Measurements from ENCODE around the gene DGKZ. TPM values are rescaled to one million over a fixed set of nuclear protein-coding genes. Genes with fewer than 3 reads are reported as not detected.
A peak's percentile ranks its signal among the peaks of the same experiment; 100 is the strongest.

The DGKZ gene
- total RNA-seq, 1 donor from 2014 or later, result 69.6 TPM

DNA sequence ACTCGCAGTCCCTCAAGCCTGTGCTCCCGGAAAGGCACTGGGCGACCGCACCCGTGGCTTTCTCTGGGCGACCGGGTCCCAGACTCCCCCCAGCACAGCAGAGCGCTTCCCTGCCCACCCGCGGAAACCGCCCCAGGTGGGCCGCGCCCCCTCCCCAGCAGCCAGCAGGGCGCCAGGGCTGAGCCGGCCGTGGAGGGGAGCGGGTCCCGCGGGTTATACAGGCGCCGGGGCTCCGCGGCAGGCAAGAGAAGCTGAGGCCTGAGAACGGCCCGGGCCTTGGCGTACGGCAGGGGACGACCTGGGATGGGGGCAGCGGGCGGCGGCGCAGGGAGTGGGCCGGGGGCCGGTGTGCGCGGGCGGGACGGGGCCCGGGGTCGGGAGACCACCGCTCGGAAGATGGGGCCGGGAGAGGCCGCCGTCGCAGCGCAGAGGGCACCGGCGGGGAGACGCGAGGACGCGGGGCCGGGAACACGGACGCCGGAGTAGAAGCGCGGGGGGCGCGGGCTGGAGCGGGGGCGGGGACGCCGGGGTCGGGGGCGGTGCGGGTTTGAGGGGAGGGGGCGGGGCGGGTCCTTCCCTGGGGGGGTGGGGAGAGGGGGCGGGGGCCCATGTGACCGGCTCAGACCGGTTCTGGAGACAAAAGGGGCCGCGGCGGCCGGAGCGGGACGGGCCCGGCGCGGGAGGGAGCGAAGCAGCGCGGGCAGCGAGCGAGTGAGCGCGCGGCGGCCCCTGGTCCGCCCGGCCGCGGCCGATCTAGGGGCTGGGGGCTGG, 34.0 kb downstream of the DGKZ start, which contains the start of gene MDK:
Gene MDK, plus strand, starts transcription at position 622 of the 771 bp plus-strand sequence. CDS start 389 bp downstream, outside the sequence.
- Histone ChIP-seq H3K36me3 (ENCODE audit: control insufficient read depth, insufficient read depth, low read length) (no peaks in the 10 kb centered on the region), H3K27me3 (ENCODE audit: control insufficient read depth, insufficient read depth, low read length) (no peaks in the 10 kb centered on the region), H3K4me3 (ENCODE audit: low read depth, low read length) (peak within 1 kb of the TSS; percentile 54)
- TF ChIP-seq CTCF (IDR thresholded peaks at IDR 0.05; ENCODE audit: insufficient read depth, low read length, poor library complexity, severe bottlenecking), result no peak
- no peak for DNase-seq (ENCODE audit: low read depth)

GRCh38 chr11:46381819-46382645, 34.8 kb downstream of the DGKZ start:
- Histone ChIP-seq H3K4me3 (ENCODE audit: low read depth, low read length) (peak overlapping the region; percentile 54), H3K36me3 (ENCODE audit: control insufficient read depth, insufficient read depth, low read length) (no peaks in the 10 kb centered on the region), H3K27me3 (ENCODE audit: control insufficient read depth, insufficient read depth, low read length) (peaks cover 3% of the 10 kb centered on the region)
- no peak for DNase-seq (ENCODE audit: low read depth)
- no peak for TF ChIP-seq CTCF (IDR thresholded peaks at IDR 0.05; ENCODE audit: insufficient read depth, low read length, poor library complexity, severe bottlenecking)

DNA sequence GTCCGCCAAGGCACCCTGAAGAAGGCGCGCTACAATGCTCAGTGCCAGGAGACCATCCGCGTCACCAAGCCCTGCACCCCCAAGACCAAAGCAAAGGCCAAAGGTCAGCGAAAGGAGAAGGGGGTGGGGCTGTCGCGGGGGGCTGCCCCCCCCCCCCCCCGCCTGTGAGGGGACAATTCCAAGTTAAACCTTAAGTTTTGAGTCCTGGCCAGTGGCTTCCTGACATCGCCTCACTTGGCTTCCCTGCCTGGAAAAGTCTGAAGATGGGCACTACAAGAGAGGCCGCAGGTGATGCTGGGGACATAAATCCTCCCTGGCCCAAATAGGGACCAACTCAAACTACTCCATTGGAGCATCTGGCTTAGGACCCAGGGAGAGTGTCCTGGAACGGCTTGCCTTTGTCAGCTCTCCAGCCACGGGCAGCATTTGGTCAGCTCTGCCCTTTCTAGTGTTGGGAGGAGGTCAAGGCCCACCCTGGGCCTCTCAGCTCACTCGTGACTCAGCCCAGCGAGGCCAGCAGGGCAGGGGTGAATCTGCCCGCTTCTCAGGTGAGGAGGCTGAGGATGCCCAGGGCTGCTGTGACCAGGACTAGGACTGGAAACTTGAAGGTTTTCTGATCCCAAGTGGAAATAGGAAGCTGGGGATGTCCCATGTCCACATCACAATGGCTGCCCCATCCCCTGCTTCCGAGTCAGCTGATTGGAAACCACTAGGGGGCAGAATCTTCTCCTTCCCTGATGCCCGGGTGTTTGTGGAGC, 35.6 kb downstream of the DGKZ start:
- Histone ChIP-seq H3K27me3 (ENCODE audit: control insufficient read depth, insufficient read depth, low read length) (peaks cover 7% of the 10 kb centered on the region), H3K4me3 (ENCODE audit: low read depth, low read length) (peak overlapping the region; percentile 54), H3K36me3 (ENCODE audit: control insufficient read depth, insufficient read depth, low read length) (no peaks in the 10 kb centered on the region)
- peak; percentile 62 for TF ChIP-seq CTCF (IDR thresholded peaks at IDR 0.05; ENCODE audit: insufficient read depth, low read length, poor library complexity, severe bottlenecking)
- no peak for DNase-seq (ENCODE audit: low read depth)

DNA sequence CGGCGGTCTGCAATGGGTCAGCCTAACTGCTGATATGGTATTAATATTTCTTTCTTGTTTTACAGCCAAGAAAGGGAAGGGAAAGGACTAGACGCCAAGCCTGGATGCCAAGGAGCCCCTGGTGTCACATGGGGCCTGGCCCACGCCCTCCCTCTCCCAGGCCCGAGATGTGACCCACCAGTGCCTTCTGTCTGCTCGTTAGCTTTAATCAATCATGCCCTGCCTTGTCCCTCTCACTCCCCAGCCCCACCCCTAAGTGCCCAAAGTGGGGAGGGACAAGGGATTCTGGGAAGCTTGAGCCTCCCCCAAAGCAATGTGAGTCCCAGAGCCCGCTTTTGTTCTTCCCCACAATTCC, 36.1 kb downstream of the DGKZ start:
- H3K4me3 ChIP-seq (ENCODE audit: low read depth, low read length), result no peak overlapping the region
- TF ChIP-seq CTCF (IDR thresholded peaks at IDR 0.05; ENCODE audit: insufficient read depth, low read length, poor library complexity, severe bottlenecking), result no peak
- DNase-seq (ENCODE audit: low read depth), result no peak
- H3K27me3 ChIP-seq (ENCODE audit: control insufficient read depth, insufficient read depth, low read length), result peaks cover 13% of the 10 kb centered on the region
- no peaks in the 10 kb centered on the region for H3K36me3 ChIP-seq (ENCODE audit: control insufficient read depth, insufficient read depth, low read length)

DNA sequence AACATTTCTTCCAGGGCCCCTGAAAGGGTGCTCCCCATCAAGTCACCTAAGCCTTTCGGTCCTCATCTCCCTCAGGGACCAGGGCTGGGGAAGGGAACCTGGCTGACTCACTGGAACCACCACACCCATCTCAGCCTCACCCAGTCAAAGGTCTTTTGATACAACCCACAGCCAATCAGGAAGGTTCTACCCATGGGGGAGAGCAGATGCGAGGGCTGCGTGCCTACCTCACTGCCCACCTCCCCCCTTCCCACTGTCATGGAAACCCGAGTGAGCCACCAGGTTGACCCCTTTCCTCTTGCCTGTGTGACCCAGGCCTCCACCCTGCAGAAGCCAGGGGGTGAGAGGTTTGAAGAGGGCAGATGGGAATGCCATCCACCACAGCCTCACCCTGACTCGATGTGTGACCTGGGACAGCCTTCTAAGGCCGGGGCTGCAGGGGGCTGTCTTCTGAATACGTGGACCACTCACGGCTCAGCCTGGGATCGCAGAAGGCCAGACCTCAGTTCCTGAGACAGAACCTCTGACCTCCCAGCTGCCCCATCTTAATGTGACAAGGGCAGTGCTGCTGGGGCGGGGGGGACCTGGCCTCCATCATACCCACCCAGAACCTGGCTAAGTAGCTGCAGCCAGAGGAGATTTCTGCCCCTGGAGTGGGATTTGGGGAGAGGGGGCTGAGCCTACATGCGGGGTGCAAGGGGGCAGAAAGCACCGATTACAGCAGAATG, 36.9 kb downstream of the DGKZ start:
- Histone ChIP-seq H3K36me3 (ENCODE audit: control insufficient read depth, insufficient read depth, low read length) (no peaks in the 10 kb centered on the region), H3K4me3 (ENCODE audit: low read depth, low read length) (no peak overlapping the region), H3K27me3 (ENCODE audit: control insufficient read depth, insufficient read depth, low read length) (peaks cover 20% of the 10 kb centered on the region)
- DNase-seq (ENCODE audit: low read depth), result no peak
- TF ChIP-seq CTCF (IDR thresholded peaks at IDR 0.05; ENCODE audit: insufficient read depth, low read length, poor library complexity, severe bottlenecking), result no peak
